Hematopoietic multipotent progenitor cell treated with erythropoietin and hydrocortisone succinate and interleukin-3 and kit ligand, for 6 days (in vitro differentiated cells): Measurements from ENCODE around the gene DNAJC27.
"Not testable (repeated sequence)": the region's sequence is repeated elsewhere in the genome, so short reads cannot be mapped to it uniquely, and the experiment has no call there.

Experiments used
- DNase-seq: peaks from one replicate; pipeline ENCODE4 v3.0.0-alpha.2; 2015

Gene DNAJC27

GRCh38 chr2:24971536-24972314, at the start of gene DNAJC27:
TSS of gene DNAJC27 (minus strand) at chr2:24971955. CDS start at chr2:24971904, 51 bp downstream.
- peak; percentile 97 for DNase-seq

- no peak for DNase-seq
These were observed 46.9 kb upstream of the DNAJC27 start for GRCh38 chr2:25018681-25019080.

GRCh38 chr2:25014631-25015030, 42.9 kb upstream of the DNAJC27 start:
- DNase-seq = no peak

- DNase-seq = not testable (repeated sequence)
These were observed 39.6 kb upstream of the DNAJC27 start for GRCh38 chr2:25011342-25011741.

- DNase-seq = no peak
These were observed 38.2 kb upstream of the DNAJC27 start for GRCh38 chr2:25009954-25010353.

- DNase-seq = no peak
These were observed 30.3 kb upstream of the DNAJC27 start for GRCh38 chr2:25002066-25002465.

- DNase-seq = no peak
These were observed 29.5 kb upstream of the DNAJC27 start for GRCh38 chr2:25001325-25001637.

GRCh38 chr2:25000503-25001324, 29.0 kb upstream of the DNAJC27 start:
- DNase-seq = no peak

GRCh38 chr2:25000036-25000435, 28.3 kb upstream of the DNAJC27 start:
- DNase-seq = no peak

- DNase-seq = not testable (repeated sequence)
These were observed 27.3 kb upstream of the DNAJC27 start for GRCh38 chr2:24999097-24999496.

- no peak for DNase-seq
These were observed 22.5 kb upstream of the DNAJC27 start for GRCh38 chr2:24994146-24994724.

GRCh38 chr2:24993406-24994145, 21.8 kb upstream of the DNAJC27 start:
- DNase-seq = no peak

GRCh38 chr2:24986372-24986771, 14.6 kb upstream of the DNAJC27 start:
- peak; percentile 50 for DNase-seq

- DNase-seq = no peak
These were observed 13.8 kb upstream of the DNAJC27 start for GRCh38 chr2:24985511-24985910.

GRCh38 chr2:24984912-24985311, 13.2 kb upstream of the DNAJC27 start:
- peak; percentile 30 for DNase-seq

GRCh38 chr2:24981411-24982136, 9.8 kb upstream of the DNAJC27 start:
- DNase-seq = no peak

- no peak for DNase-seq
These were observed 6.9 kb upstream of the DNAJC27 start for GRCh38 chr2:24978661-24979060.

GRCh38 chr2:24977631-24978030, 5.9 kb upstream of the DNAJC27 start:
- DNase-seq = no peak

GRCh38 chr2:24973812-24974211, 2.1 kb upstream of the DNAJC27 start:
- peak; percentile 72 for DNase-seq

- DNase-seq = peak; percentile 66
These were observed 683 bp upstream of the DNAJC27 start for GRCh38 chr2:24972315-24972961.

- DNase-seq = peak; percentile 48
These were observed 544 bp downstream of the DNAJC27 start for GRCh38 chr2:24971286-24971535.
